ENCODE data around the gene CRACDL. TPM values are rescaled to one million over a fixed set of nuclear protein-coding genes. Genes with fewer than 3 reads are reported as not detected.

The CRACDL gene
- total and polyA plus RNA-seq, 4 experiments from 2014 or later, result 0.25 to 1.3 (median 1.2) TPM

DNA sequence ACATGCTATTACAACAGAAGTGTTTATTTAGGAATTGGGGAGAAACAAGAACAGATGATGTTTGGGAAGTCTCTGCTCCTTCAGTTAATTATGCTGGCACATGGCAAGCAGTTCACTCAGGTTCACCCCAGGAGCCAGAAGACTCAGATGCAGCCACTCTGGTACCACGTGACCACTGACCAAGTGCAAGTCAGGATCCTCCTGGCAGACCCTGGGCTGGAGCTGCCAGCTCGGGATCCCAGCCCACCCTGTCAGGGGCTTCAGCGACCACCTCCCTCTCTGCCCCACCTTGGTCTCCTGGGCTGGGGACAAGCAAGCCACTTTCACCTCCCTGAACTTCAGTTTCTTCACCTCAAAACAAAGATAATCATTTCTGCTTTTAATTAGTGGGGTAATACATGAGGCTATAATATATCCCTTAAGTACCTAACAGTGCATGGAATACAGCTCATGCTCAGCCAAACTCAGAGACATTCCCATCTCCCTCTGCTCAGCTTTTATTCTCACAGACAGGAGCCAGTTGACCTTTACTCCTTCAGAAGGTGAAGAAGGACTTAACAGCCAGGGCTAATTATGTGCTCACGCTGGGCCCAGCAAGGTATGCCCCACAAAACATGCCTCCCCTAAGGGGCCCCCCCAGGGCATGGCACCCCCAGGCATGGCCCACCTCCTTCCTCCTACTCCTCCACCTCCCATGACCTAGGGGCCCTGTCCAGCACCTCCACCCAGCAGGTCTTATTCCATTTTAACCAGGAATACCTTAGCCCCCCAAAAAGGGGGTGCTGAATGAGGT, 11.8 kb downstream of the CRACDL start:
- intact Hi-C loops (cut with micrococcal nuclease), result no loop called here
- peaks cover 16 to 30% of the 10 kb centered on the region in 2 donors for H3K27me3 Mint-ChIP-seq
- Histone ChIP-seq H3K27ac (ENCODE audit: low read depth, low read length) (no peak overlapping the region), H3K4me1 (ENCODE audit: insufficient read depth, low read length) (no peaks in the 10 kb centered on the region), H3K36me3 (ENCODE audit: insufficient read depth, low read length) (no peaks in the 10 kb centered on the region), H3K27me3 (ENCODE audit: insufficient read depth, low read length) (no peaks in the 10 kb centered on the region), H3K4me3 (ENCODE audit: low read length in 2 of 2) (no peak overlapping the region), H3K9me3 (ENCODE audit: control insufficient read depth in 1 of 2, low read length in 2 of 2) (no peaks in the 10 kb centered on the region)
- ChIA-PET POLR2A (ENCODE audit: partially characterized antibody) (no interaction called here), CTCF (ENCODE audit: partially characterized antibody) (no interaction called here)
- H3K27ac Mint-ChIP-seq, result no peak overlapping the region
- no peak overlapping the region for H3K4me3 Mint-ChIP-seq
- no peak for DNase-seq
- no peaks in the 10 kb centered on the region for H3K4me1 Mint-ChIP-seq
- peaks cover 0 to 9% (median 0%) of the 10 kb centered on the region in 8 donors for H3K9me3 Mint-ChIP-seq
- H3K36me3 Mint-ChIP-seq, result no peaks in the 10 kb centered on the region

DNA sequence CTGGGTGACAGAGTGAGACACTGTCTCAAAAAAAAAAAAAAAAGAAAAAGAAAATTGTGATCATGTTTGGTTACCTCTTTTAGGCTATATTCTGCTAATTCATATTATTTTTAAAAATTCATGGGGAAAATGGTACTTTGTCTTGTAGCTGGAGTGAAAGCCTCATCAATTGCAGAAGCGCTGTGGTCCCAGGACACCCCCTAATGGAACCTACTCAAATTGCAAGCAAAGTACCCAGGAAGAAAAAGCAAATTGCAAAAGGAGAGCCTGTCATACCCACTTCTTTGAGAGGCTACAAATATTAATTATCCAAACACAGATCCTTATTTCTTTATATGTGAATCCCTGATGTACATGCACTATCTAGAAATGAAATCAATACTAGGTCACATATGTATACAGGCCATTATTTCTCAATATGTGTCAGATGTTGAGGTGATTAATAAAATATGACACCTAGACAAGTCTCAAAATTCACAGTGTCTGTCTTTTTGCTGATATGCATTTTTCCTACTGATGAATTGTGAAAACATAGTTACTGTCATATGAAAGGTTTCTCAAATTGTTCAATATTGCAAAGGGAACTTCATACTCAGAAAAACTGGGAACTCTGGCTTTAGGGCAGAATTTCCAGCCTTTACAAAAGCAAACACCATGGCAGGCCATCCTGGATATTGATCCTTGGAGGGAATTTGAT, 12.6 kb downstream of the CRACDL start:
- H3K27me3 ChIP-seq (ENCODE audit: insufficient read depth, low read length), result no peaks in the 10 kb centered on the region
- no peak overlapping the region for H3K4me3 ChIP-seq (ENCODE audit: low read length in 2 of 2)
- Mint-ChIP-seq H3K9me3 (peaks cover 0 to 9% (median 0%) of the 10 kb centered on the region in 8 donors), H3K27me3 (peaks cover 16 to 27% of the 10 kb centered on the region in 2 donors), H3K4me3 (no peak overlapping the region), H3K4me1 (no peaks in the 10 kb centered on the region), H3K36me3 (no peaks in the 10 kb centered on the region), H3K27ac (no peak overlapping the region)
- H3K9me3 ChIP-seq (ENCODE audit: control insufficient read depth in 1 of 2, low read length in 2 of 2), result no peaks in the 10 kb centered on the region
- H3K27ac ChIP-seq (ENCODE audit: low read depth, low read length), result no peak overlapping the region
- intact Hi-C loops (cut with micrococcal nuclease), result no loop called here
- H3K4me1 ChIP-seq (ENCODE audit: insufficient read depth, low read length), result no peaks in the 10 kb centered on the region
- CTCF ChIA-PET (ENCODE audit: partially characterized antibody), result no interaction called here
- DNase-seq, result no peak
- POLR2A ChIA-PET (ENCODE audit: partially characterized antibody), result no interaction called here
- H3K36me3 ChIP-seq (ENCODE audit: insufficient read depth, low read length), result no peaks in the 10 kb centered on the region

- POLR2A ChIA-PET (ENCODE audit: partially characterized antibody), result no interaction called here
- Mint-ChIP-seq H3K4me1 (no peaks in the 10 kb centered on the region), H3K36me3 (no peaks in the 10 kb centered on the region), H3K9me3 (peaks cover 0 to 9% (median 0%) of the 10 kb centered on the region in 8 donors), H3K4me3 (no peak overlapping the region), H3K27ac (no peak overlapping the region), H3K27me3 (peaks cover 13 to 28% of the 10 kb centered on the region in 2 donors)
- Histone ChIP-seq H3K27me3 (ENCODE audit: insufficient read depth, low read length) (no peaks in the 10 kb centered on the region), H3K9me3 (ENCODE audit: control insufficient read depth in 1 of 2, low read length in 2 of 2) (no peaks in the 10 kb centered on the region), H3K4me1 (ENCODE audit: insufficient read depth, low read length) (no peaks in the 10 kb centered on the region), H3K4me3 (ENCODE audit: low read length in 2 of 2) (no peak overlapping the region), H3K27ac (ENCODE audit: low read depth, low read length) (no peak overlapping the region), H3K36me3 (ENCODE audit: insufficient read depth, low read length) (no peaks in the 10 kb centered on the region)
- CTCF ChIA-PET (ENCODE audit: partially characterized antibody), result no interaction called here
- intact Hi-C loops (cut with micrococcal nuclease), result no loop called here
- DNase-seq, result no peak
Observed at GRCh38 chr2:98921062-98921461, 15.0 kb downstream of the CRACDL start.

DNA sequence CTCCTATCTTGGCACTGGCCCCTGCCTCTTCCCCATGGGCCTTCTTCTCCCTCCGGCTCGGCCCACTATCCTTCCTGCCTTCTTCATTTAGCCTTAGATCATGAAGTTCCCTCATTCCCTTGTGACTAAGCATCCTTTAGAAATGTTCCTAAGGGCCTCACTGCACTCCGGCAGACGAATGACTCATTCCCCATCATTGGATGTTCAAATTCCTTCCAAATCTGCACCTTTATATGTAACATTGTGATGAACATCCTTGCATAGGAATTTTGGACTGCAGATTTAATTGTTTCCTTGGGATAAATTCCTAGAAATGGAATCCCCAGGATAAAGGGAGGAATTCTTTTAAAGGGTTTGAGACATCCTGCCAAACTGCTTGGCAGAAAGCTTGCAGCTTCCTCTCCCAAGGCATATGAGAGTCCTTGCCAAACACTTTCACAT, 19.0 kb downstream of the CRACDL start:
- Histone ChIP-seq H3K27ac (ENCODE audit: low read depth, low read length) (no peak overlapping the region), H3K27me3 (ENCODE audit: insufficient read depth, low read length) (no peaks in the 10 kb centered on the region), H3K4me3 (ENCODE audit: low read length in 2 of 2) (no peak overlapping the region), H3K9me3 (ENCODE audit: control insufficient read depth in 1 of 2, low read length in 2 of 2) (no peaks in the 10 kb centered on the region), H3K36me3 (ENCODE audit: insufficient read depth, low read length) (no peaks in the 10 kb centered on the region), H3K4me1 (ENCODE audit: insufficient read depth, low read length) (peaks cover 6% of the 10 kb centered on the region)
- Mint-ChIP-seq H3K27ac (no peak overlapping the region), H3K9me3 (no peaks in the 10 kb centered on the region), H3K36me3 (no peaks in the 10 kb centered on the region), H3K27me3 (peaks cover 9 to 32% of the 10 kb centered on the region in 2 donors), H3K4me1 (peaks cover 5 to 11% (median 10%) of the 10 kb centered on the region in 4 donors), H3K4me3 (no peak overlapping the region)
- DNase-seq, result no peak
- intact Hi-C loops (cut with micrococcal nuclease), result no loop called here
- ChIA-PET CTCF (ENCODE audit: partially characterized antibody) (no interaction called here), POLR2A (ENCODE audit: partially characterized antibody) (no interaction called here)

GRCh38 chr2:98915751-98916358, 20.2 kb downstream of the CRACDL start:
- no peaks in the 10 kb centered on the region for H3K36me3 ChIP-seq (ENCODE audit: insufficient read depth, low read length)
- peaks cover 18% of the 10 kb centered on the region for H3K4me1 ChIP-seq (ENCODE audit: insufficient read depth, low read length)
- no peaks in the 10 kb centered on the region for H3K36me3 Mint-ChIP-seq
- H3K9me3 ChIP-seq (ENCODE audit: control insufficient read depth in 1 of 2, low read length in 2 of 2), result no peaks in the 10 kb centered on the region
- no peak overlapping the region for H3K4me3 Mint-ChIP-seq
- DNase-seq, result no peak
- no peak overlapping the region for H3K27ac Mint-ChIP-seq
- H3K9me3 Mint-ChIP-seq, result no peaks in the 10 kb centered on the region
- CTCF ChIA-PET (ENCODE audit: partially characterized antibody), result no interaction called here
- H3K4me3 ChIP-seq (ENCODE audit: low read length in 2 of 2), result no peak overlapping the region
- POLR2A ChIA-PET (ENCODE audit: partially characterized antibody), result no interaction called here
- H3K4me1 Mint-ChIP-seq, result peaks cover 11 to 18% (median 17%) of the 10 kb centered on the region in 4 donors
- H3K27me3 ChIP-seq (ENCODE audit: insufficient read depth, low read length), result no peaks in the 10 kb centered on the region
- intact Hi-C loops (cut with micrococcal nuclease), result no loop called here
- H3K27ac ChIP-seq (ENCODE audit: low read depth, low read length), result no peak overlapping the region
- peaks cover 9 to 30% of the 10 kb centered on the region in 2 donors for H3K27me3 Mint-ChIP-seq

- DNase-seq, result no peak
- ChIA-PET CTCF (ENCODE audit: partially characterized antibody) (no interaction called here), POLR2A (ENCODE audit: partially characterized antibody) (no interaction called here)
- peaks cover 11 to 18% (median 17%) of the 10 kb centered on the region in 4 donors for H3K4me1 Mint-ChIP-seq
- Histone ChIP-seq H3K4me3 (ENCODE audit: low read length in 2 of 2) (no peak overlapping the region), H3K27me3 (ENCODE audit: insufficient read depth, low read length) (no peaks in the 10 kb centered on the region), H3K27ac (ENCODE audit: low read depth, low read length) (no peak overlapping the region), H3K9me3 (ENCODE audit: control insufficient read depth in 1 of 2, low read length in 2 of 2) (no peaks in the 10 kb centered on the region), H3K36me3 (ENCODE audit: insufficient read depth, low read length) (no peaks in the 10 kb centered on the region), H3K4me1 (ENCODE audit: insufficient read depth, low read length) (peaks cover 18% of the 10 kb centered on the region)
- H3K27me3 Mint-ChIP-seq, result peaks cover 4 to 23% of the 10 kb centered on the region in 2 donors
- no peaks in the 10 kb centered on the region for H3K9me3 Mint-ChIP-seq
- no peaks in the 10 kb centered on the region for H3K36me3 Mint-ChIP-seq
- intact Hi-C loops (cut with micrococcal nuclease), result no loop called here
- H3K27ac Mint-ChIP-seq, result no peak overlapping the region
- H3K4me3 Mint-ChIP-seq, result no peak overlapping the region
Observed at GRCh38 chr2:98914713-98915580, 21.1 kb downstream of the CRACDL start.

Measured in CD4-positive, alpha-beta memory T cell (primary cell).